H9 (cell line): ENCODE data around the gene IGFLR1. TPM values are rescaled to one million over a fixed set of nuclear protein-coding genes. Genes with fewer than 3 reads are reported as not detected.
A peak's percentile ranks its signal among the peaks of the same experiment; 100 is the strongest.

ENCODE experiments used
- DNase-seq: peaks from one replicate; pipeline ENCODE4 v3.0.0-alpha.2; 2017
- H2AFZ ChIP-seq: one replicate; pipeline ENCODE4 v1.6.1; 2013; ENCODE audit warnings: mild to moderate bottlenecking, low read length, control low read depth, moderate library complexity
- H2AK5ac ChIP-seq: 2 replicates; pipeline ENCODE4 v1.6.1; 2013; ENCODE audit warnings: low read length, control low read depth, mixed read lengths; ENCODE audit not compliant: insufficient read length
- H2BK120ac ChIP-seq: one replicate; pipeline ENCODE4 v1.6.1; 2013; ENCODE audit warnings: low read depth, mild to moderate bottlenecking, low read length, control low read depth, inconsistent platforms; ENCODE audit not compliant: poor library complexity, severe bottlenecking
- H2BK12ac ChIP-seq: 2 replicates; pipeline ENCODE4 v1.6.1; 2013; ENCODE audit warnings: low read length, control low read depth, mixed read lengths, low read depth; ENCODE audit not compliant: insufficient read length
- H2BK15ac ChIP-seq: 2 replicates; pipeline ENCODE4 v1.6.1; 2013; ENCODE audit warnings: low read depth, low read length, control low read depth
- H2BK20ac ChIP-seq: one replicate; pipeline ENCODE4 v1.6.1; 2013; ENCODE audit warnings: low read depth, mild to moderate bottlenecking, low read length, control low read depth, inconsistent platforms; ENCODE audit not compliant: poor library complexity, severe bottlenecking
- H2BK5ac ChIP-seq: 2 replicates; pipeline ENCODE4 v1.6.1; 2013; ENCODE audit warnings: low read length, control low read depth, mixed read lengths; ENCODE audit not compliant: insufficient read length
- H3K14ac ChIP-seq: 2 replicates; pipeline ENCODE4 v1.6.1; 2013; ENCODE audit warnings: low read length, control low read depth; ENCODE audit not compliant: insufficient read depth
- H3K18ac ChIP-seq: 2 replicates; pipeline ENCODE4 v1.6.1; 2013; ENCODE audit warnings: low read depth, mild to moderate bottlenecking, mixed read lengths, low read length, control low read depth; ENCODE audit not compliant: insufficient read length
- H3K23ac ChIP-seq: 2 replicates; pipeline ENCODE4 v1.6.1; 2013; ENCODE audit warnings: low read length, control low read depth, mixed read lengths, low read depth; ENCODE audit not compliant: insufficient read length
- H3K23me2 ChIP-seq: 2 replicates; pipeline ENCODE4 v1.6.1; 2013; ENCODE audit warnings: low read depth, mild to moderate bottlenecking, mixed read lengths, low read length, control low read depth; ENCODE audit not compliant: insufficient read length, poor library complexity, severe bottlenecking
- H3K27ac ChIP-seq: 2 replicates; pipeline ENCODE4 v1.5.1; 2013; ENCODE audit warnings: low read length, control low read depth, mixed read lengths, low read depth; ENCODE audit not compliant: insufficient read length
- H3K27me3 ChIP-seq: 2 replicates; pipeline ENCODE4 v1.6.1; 2013; ENCODE audit warnings: low read length, control low read depth, inconsistent platforms; ENCODE audit not compliant: insufficient read depth
- H3K4ac ChIP-seq: 2 replicates; pipeline ENCODE4 v1.6.1; 2013; ENCODE audit warnings: low read depth, mild to moderate bottlenecking, control low read depth, inconsistent platforms, low read length, moderate library complexity
- H3K4me1 ChIP-seq: 2 replicates; pipeline ENCODE4 v1.6.1; 2013; ENCODE audit warnings: low read length, control low read depth, inconsistent platforms; ENCODE audit not compliant: insufficient read depth
- H3K4me2 ChIP-seq: 2 replicates; pipeline ENCODE4 v1.6.1; 2013; ENCODE audit warnings: low read length, control low read depth, mixed read lengths; ENCODE audit not compliant: insufficient read length, insufficient read depth
- H3K56ac ChIP-seq: 2 replicates; pipeline ENCODE4 v1.6.1; 2013; ENCODE audit warnings: low read depth, mild to moderate bottlenecking, mixed read lengths, low read length, control low read depth; ENCODE audit not compliant: insufficient read length
- H3K79me1 ChIP-seq: 2 replicates; pipeline ENCODE4 v1.6.1; 2013; ENCODE audit warnings: low read depth, mild to moderate bottlenecking, moderate library complexity, low read length, control low read depth, inconsistent platforms; ENCODE audit not compliant: insufficient read depth, poor library complexity, severe bottlenecking
- H3K79me2 ChIP-seq: 2 replicates; pipeline ENCODE4 v1.6.1; 2013; ENCODE audit warnings: low read length, control low read depth, inconsistent platforms; ENCODE audit not compliant: insufficient read depth
- H3K9ac ChIP-seq: 2 replicates; pipeline ENCODE4 v1.6.1; 2013; ENCODE audit warnings: low read length, control low read depth, mixed read lengths; ENCODE audit not compliant: insufficient read length; ENCODE audit errors: extremely low read depth
- H3K9me3 ChIP-seq: one replicate; pipeline ENCODE4 v1.6.1; 2013; ENCODE audit warnings: low read depth, low read length, inconsistent platforms; ENCODE audit not compliant: control insufficient read depth
- H3T11ph ChIP-seq: one replicate; pipeline ENCODE4 v1.6.1; 2013; ENCODE audit warnings: mild to moderate bottlenecking, low read length, control low read depth, inconsistent platforms
- H4K20me1 ChIP-seq: one replicate; pipeline ENCODE4 v1.6.1; 2013; ENCODE audit not compliant: control insufficient read depth, insufficient read length, insufficient read depth
- H4K5ac ChIP-seq: 2 replicates; pipeline ENCODE4 v1.6.1; 2013; ENCODE audit warnings: low read depth, mild to moderate bottlenecking, mixed read lengths, low read length, control low read depth; ENCODE audit not compliant: insufficient read length
- H4K8ac ChIP-seq: replicated peaks from 2 replicates; pipeline ENCODE4 v1.6.1; 2013; ENCODE audit warnings: low read length, control low read depth, mixed read lengths, low read depth; ENCODE audit not compliant: insufficient read length
- H4K91ac ChIP-seq: 2 replicates; pipeline ENCODE4 v1.6.1; 2013; ENCODE audit warnings: low read depth, mild to moderate bottlenecking, moderate library complexity, mixed read lengths, low read length, control low read depth; ENCODE audit not compliant: insufficient read length
- H3K27ac Mint-ChIP-seq, 3 experiments: 2 replicates in 2 of 3; 3 replicates in 1 of 3; pipeline ENCODE4 v1.8.0; 2020 to 2021; ENCODE audit warnings: mixed read lengths in 3 of 3, mild to moderate bottlenecking in 1 of 3, moderate library complexity in 1 of 3
- H3K27me3 Mint-ChIP-seq: 2 replicates; pipeline ENCODE4 v1.8.0; 2021; ENCODE audit warnings: low read depth, mild to moderate bottlenecking, moderate library complexity, mixed read lengths
- H3K36me3 Mint-ChIP-seq, 3 experiments: 2 replicates in 2 of 3; 3 replicates in 1 of 3; pipeline ENCODE4 v1.8.0; 2020 to 2021; ENCODE audit warnings: low read depth in 3 of 3, mixed read lengths in 3 of 3; ENCODE audit not compliant: insufficient read depth in 1 of 3
- H3K4me1 Mint-ChIP-seq, 2 experiments: 2 replicates each; pipeline ENCODE4 v1.8.0; 2020; ENCODE audit warnings: mixed read lengths in 2 of 2
- H3K4me3 Mint-ChIP-seq, 2 experiments: 2 replicates in 1 of 2; 3 replicates in 1 of 2; pipeline ENCODE4 v1.8.0; 2020 to 2021; ENCODE audit warnings: mild to moderate bottlenecking in 2 of 2, mixed read lengths in 2 of 2, moderate library complexity in 1 of 2
- H3K9me3 Mint-ChIP-seq, 2 experiments: 2 replicates in 1 of 2; 3 replicates in 1 of 2; pipeline ENCODE4 v1.8.0; 2020; ENCODE audit warnings: mild to moderate bottlenecking in 2 of 2, mixed read lengths in 2 of 2, moderate library complexity in 1 of 2
- WGBS: extraction: QIAGEN DNeasy Blood & Tissue Kit; methylation state at CpG from one replicate; pipeline ENCODE4 v1.1.7; 2013; ENCODE audit warnings: missing lambda C conversion rate, low lambda C conversion rate, mixed read lengths; ENCODE audit not compliant: insufficient read length; ENCODE audit errors: extremely low coverage; 5-methylcytosine and 5-hydroxymethylcytosine counted together
- total RNA-seq: library from RNA; stranded (reverse); gene quantifications from 2 replicates; pipeline ENCODE4 v1.2.1, GENCODE V29; 2021
- TF ChIP-seq, protein P1 (sequence below): fragments of 200-600 bp; sonication (generic); conservative IDR thresholded peaks from 3 replicates; pipeline ENCODE4 v1.8.0; 2021; ENCODE audit warnings: antibody characterized with exemption, mild to moderate bottlenecking

The IGFLR1 gene
- total RNA-seq, 1 experiment from 2014 or later = 2.9 TPM

DNA sequence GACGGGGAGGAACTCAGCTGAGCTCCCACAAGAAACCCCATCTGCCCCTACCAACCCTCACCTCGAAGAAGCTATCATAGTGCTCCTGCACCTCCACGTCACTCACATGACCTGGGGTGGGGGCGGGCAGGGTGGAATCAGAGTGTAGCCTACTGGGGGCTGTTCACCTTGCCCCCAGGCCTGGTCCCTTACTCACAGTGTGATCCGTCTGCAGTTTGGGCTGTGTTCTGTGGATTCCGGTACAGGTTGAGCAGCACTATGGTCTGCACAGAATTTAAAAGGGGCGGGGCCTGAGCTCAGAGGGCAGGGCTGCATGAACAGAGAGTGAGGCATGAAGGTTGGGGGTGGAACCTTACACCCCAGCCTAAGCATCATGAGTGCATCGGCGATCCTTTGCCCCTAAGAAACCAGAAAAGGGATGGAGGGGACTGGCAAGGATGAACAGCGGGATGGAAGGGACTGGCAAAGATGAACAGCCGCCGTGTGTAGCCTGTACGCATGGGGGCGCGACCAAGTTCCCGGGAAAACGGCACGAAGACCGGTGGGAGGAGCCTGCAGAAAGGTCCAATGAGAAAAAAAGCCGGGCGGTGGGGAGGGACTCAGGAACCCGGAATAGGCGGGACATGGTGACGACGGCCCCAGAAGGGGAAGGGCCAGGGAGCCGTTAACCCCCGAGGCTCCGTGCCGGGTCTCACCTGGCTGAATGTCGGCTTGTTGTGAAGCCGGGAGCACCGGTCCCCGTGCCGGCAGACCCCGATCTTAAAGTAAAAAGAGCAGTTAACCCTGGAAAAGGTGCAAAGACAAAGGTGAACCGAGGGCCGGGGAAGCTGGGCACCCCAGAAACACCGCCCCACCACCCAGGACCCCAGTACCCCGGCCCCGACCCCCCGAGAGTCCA, 2.4 kb upstream of the IGFLR1 start:
- Histone ChIP-seq H3K14ac (peak overlapping the region; percentile 79), H2AFZ (peak overlapping the region; percentile 71), H3K79me1 (peaks cover 3% of the 10 kb centered on the region), H3K27me3 (no peaks in the 10 kb centered on the region), H3K56ac (no peak overlapping the region), H2BK5ac (no peak overlapping the region), H2BK20ac (no peak overlapping the region), H4K91ac (no peak overlapping the region), H3K4ac (no peak overlapping the region), H3K23me2 (peaks cover 21% of the 10 kb centered on the region), H3K18ac (peak overlapping the region; percentile 61), H3K4me2 (peak overlapping the region; percentile 84), H2BK120ac (no peak overlapping the region), H2AK5ac (no peak overlapping the region), H3T11ph (no peak overlapping the region), H3K27ac (no peak overlapping the region), H3K9me3 (no peaks in the 10 kb centered on the region), H3K23ac (no peak overlapping the region), H3K79me2 (no peaks in the 10 kb centered on the region), H4K20me1 (no peaks in the 10 kb centered on the region), H2BK15ac (no peak overlapping the region), H2BK12ac (no peak overlapping the region), H4K5ac (no peak overlapping the region), H4K8ac (no peak overlapping the region), H3K4me1 (peaks cover 4% of the 10 kb centered on the region; the same call in 1 of the 2 replicates), H3K9ac (peak overlapping the region; percentile 69)
- peaks cover 22 to 39% of the 10 kb centered on the region in 2 experiments for H3K4me1 Mint-ChIP-seq
- peak; percentile 96 for DNase-seq
- H3K27ac Mint-ChIP-seq = peak overlapping the region; percentile 100
- WGBS = no CpG with 5 or more reads among the region's 41 CpGs
- TF ChIP-seq, protein P1, sequence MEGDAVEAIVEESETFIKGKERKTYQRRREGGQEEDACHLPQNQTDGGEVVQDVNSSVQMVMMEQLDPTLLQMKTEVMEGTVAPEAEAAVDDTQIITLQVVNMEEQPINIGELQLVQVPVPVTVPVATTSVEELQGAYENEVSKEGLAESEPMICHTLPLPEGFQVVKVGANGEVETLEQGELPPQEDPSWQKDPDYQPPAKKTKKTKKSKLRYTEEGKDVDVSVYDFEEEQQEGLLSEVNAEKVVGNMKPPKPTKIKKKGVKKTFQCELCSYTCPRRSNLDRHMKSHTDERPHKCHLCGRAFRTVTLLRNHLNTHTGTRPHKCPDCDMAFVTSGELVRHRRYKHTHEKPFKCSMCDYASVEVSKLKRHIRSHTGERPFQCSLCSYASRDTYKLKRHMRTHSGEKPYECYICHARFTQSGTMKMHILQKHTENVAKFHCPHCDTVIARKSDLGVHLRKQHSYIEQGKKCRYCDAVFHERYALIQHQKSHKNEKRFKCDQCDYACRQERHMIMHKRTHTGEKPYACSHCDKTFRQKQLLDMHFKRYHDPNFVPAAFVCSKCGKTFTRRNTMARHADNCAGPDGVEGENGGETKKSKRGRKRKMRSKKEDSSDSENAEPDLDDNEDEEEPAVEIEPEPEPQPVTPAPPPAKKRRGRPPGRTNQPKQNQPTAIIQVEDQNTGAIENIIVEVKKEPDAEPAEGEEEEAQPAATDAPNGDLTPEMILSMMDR = peak; percentile 56; the same call in 2 of the 3 replicates
- no peaks in the 10 kb centered on the region for H3K9me3 Mint-ChIP-seq
- H3K36me3 Mint-ChIP-seq = peaks cover 3 to 17% (median 5%) of the 10 kb centered on the region in 3 experiments; a peak in 4 of 7 replicates
- peak overlapping the region; percentile 96 for H3K4me3 Mint-ChIP-seq
- H3K27me3 Mint-ChIP-seq = no peaks in the 10 kb centered on the region
